KMS-11 (cell line): ENCODE measurements around the gene EGFL7.
"Not testable (repeated sequence)": the region's sequence is repeated elsewhere in the genome, so short reads cannot be mapped to it uniquely, and the experiment has no call there.

Source experiments
- H2AFZ ChIP-seq: fragments of 200-600 bp; sonication (generic); 2 replicates; pipeline ENCODE4 v1.6.1; 2016; ENCODE audit warnings: antibody characterized with exemption, mixed run types, low read depth
- H3K27ac ChIP-seq: fragments of 200-600 bp; sonication (generic); 2 replicates; pipeline ENCODE4 v1.6.1; 2016; ENCODE audit warnings: mild to moderate bottlenecking, mixed run types
- H3K27me3 ChIP-seq: fragments of 200-600 bp; sonication (generic); 2 replicates; pipeline ENCODE4 v1.6.1; 2017; ENCODE audit warnings: mild to moderate bottlenecking, low read depth, mixed run types, moderate library complexity; ENCODE audit not compliant: insufficient read depth
- H3K36me3 ChIP-seq: fragments of 200-600 bp; sonication (generic); 2 replicates; pipeline ENCODE4 v1.6.1; 2017; ENCODE audit warnings: mild to moderate bottlenecking, mixed run types; ENCODE audit not compliant: insufficient read depth
- H3K4me1 ChIP-seq: fragments of 200-600 bp; sonication (generic); 2 replicates; pipeline ENCODE4 v1.6.1; 2016; ENCODE audit warnings: mild to moderate bottlenecking, low read depth, mixed run types; ENCODE audit not compliant: poor library complexity, severe bottlenecking
- H3K4me2 ChIP-seq: fragments of 200-600 bp; sonication (generic); 2 replicates; pipeline ENCODE4 v1.7.0; 2016; ENCODE audit warnings: mild to moderate bottlenecking, mixed run types
- H3K4me3 ChIP-seq: fragments of 200-600 bp; sonication (generic); IDR thresholded peaks from 2 replicates; pipeline ENCODE4 v1.6.1; 2017; ENCODE audit warnings: low read depth, low read length, mixed read lengths; ENCODE audit not compliant: insufficient read depth
- H3K79me2 ChIP-seq: fragments of 200-600 bp; sonication (generic); 2 replicates; pipeline ENCODE4 v1.6.1; 2016; ENCODE audit warnings: low read depth, mixed run types; ENCODE audit not compliant: insufficient read depth
- H3K9ac ChIP-seq: fragments of 200-600 bp; sonication (generic); 2 replicates; pipeline ENCODE4 v1.6.1; 2016; ENCODE audit warnings: mild to moderate bottlenecking, mixed run types
- H4K20me1 ChIP-seq: fragments of 200-600 bp; sonication (generic); 2 replicates; pipeline ENCODE4 v1.6.1; 2016; ENCODE audit warnings: mild to moderate bottlenecking, mixed run types; ENCODE audit not compliant: insufficient read depth
- CTCF ChIP-seq: fragments of 200-600 bp; sonication (generic); conservative IDR thresholded peaks from 2 replicates; pipeline ENCODE4 v1.6.1; 2017; ENCODE audit warnings: low read depth, mild to moderate bottlenecking, antibody characterized with exemption, low read length, moderate library complexity, mixed read lengths

Gene EGFL7

GRCh38 chr9:136703276-136703860, 40.7 kb downstream of the EGFL7 start:
- TF ChIP-seq CTCF = no peak
- Histone ChIP-seq H3K36me3 (no peaks in the 10 kb centered on the region), H3K27me3 (no peaks in the 10 kb centered on the region), H3K4me2 (peak overlapping the region; percentile 82), H2AFZ (no peak overlapping the region), H3K27ac (peak overlapping the region; percentile 95), H3K4me1 (peaks cover 66% of the 10 kb centered on the region), H3K4me3 (no peak overlapping the region), H4K20me1 (no peaks in the 10 kb centered on the region), H3K9ac (peak overlapping the region; percentile 86; the same call in 1 of the 2 replicates), H3K79me2 (0 out of 2 replicates have a peak, but pooled peaks cover 4% of the 10 kb centered on the region)

GRCh38 chr9:136704741-136705140, 42.0 kb downstream of the EGFL7 start:
- H2AFZ ChIP-seq, H3K36me3 ChIP-seq, H3K27me3 ChIP-seq, H3K4me3 ChIP-seq, H3K9ac ChIP-seq, H3K27ac ChIP-seq, H4K20me1 ChIP-seq, H3K79me2 ChIP-seq: not testable (repeated sequence)
- Histone ChIP-seq H3K4me2 (0 out of 2 replicates have a peak overlapping the region, but pooled peaks have one; percentile 21), H3K4me1 (peaks cover 55% of the 10 kb centered on the region)

GRCh38 chr9:136705564-136705963, 42.8 kb downstream of the EGFL7 start:
- no peak overlapping the region for H3K9ac ChIP-seq
- no peak for TF ChIP-seq CTCF
- H3K4me1 ChIP-seq = peaks cover 47% of the 10 kb centered on the region
- H2AFZ ChIP-seq = no peak overlapping the region
- H3K4me3 ChIP-seq = no peak overlapping the region
- no peak overlapping the region for H3K4me2 ChIP-seq
- no peaks in the 10 kb centered on the region for H3K36me3 ChIP-seq
- H3K27me3 ChIP-seq = no peaks in the 10 kb centered on the region
- H4K20me1 ChIP-seq = no peaks in the 10 kb centered on the region
- H3K79me2 ChIP-seq = 0 out of 2 replicates have a peak, but pooled peaks cover 4% of the 10 kb centered on the region
- no peak overlapping the region for H3K27ac ChIP-seq

- TF ChIP-seq CTCF = no peak
- Histone ChIP-seq H4K20me1 (no peaks in the 10 kb centered on the region), H3K27ac (no peak overlapping the region), H3K27me3 (no peaks in the 10 kb centered on the region), H3K4me2 (no peak overlapping the region), H3K79me2 (0 out of 2 replicates have a peak, but pooled peaks cover 4% of the 10 kb centered on the region), H3K36me3 (no peaks in the 10 kb centered on the region), H3K4me1 (peaks cover 40% of the 10 kb centered on the region), H2AFZ (no peak overlapping the region), H3K9ac (no peak overlapping the region), H3K4me3 (no peak overlapping the region)
These were observed 44.3 kb downstream of the EGFL7 start for GRCh38 chr9:136707011-136707410.

GRCh38 chr9:136707849-136708517, 45.3 kb downstream of the EGFL7 start:
- peaks cover 31% of the 10 kb centered on the region for H3K4me1 ChIP-seq
- H3K27ac ChIP-seq = no peak overlapping the region
- H3K27me3 ChIP-seq = no peaks in the 10 kb centered on the region
- no peaks in the 10 kb centered on the region for H4K20me1 ChIP-seq
- no peaks in the 10 kb centered on the region for H3K36me3 ChIP-seq
- H2AFZ ChIP-seq = no peak overlapping the region
- H3K4me3 ChIP-seq = no peak overlapping the region
- no peak for TF ChIP-seq CTCF
- no peak overlapping the region for H3K4me2 ChIP-seq
- 0 out of 2 replicates have a peak, but pooled peaks cover 4% of the 10 kb centered on the region for H3K79me2 ChIP-seq
- no peak overlapping the region for H3K9ac ChIP-seq
